SK-N-SH treated with all-trans-retinoic acid at 6 μM for 48 hours (cell line): ENCODE data around the gene GTF2H4.

Experiments used
- ATAC-seq: fragments of 200-7000 bp; cut with Tn5 transposase; 3 replicates; pipeline ENCODE4 v1.9.1; 2020; ENCODE audit warnings: mild to moderate bottlenecking, moderate library complexity
- ARNTL ChIP-seq: fragments of 450-650 bp; formaldehyde crosslinking; IDR thresholded peaks from 2 replicates; pipeline ENCODE4 v1.5.0; 2020; ENCODE audit warnings: low read depth, mild to moderate bottlenecking, moderate library complexity, borderline replicate concordance
- BACH2 ChIP-seq: fragments of 250-450 bp; sonication (Bioruptor Pico); IDR thresholded peaks from 2 replicates; pipeline ENCODE4 v1.9.0; 2021; ENCODE audit warnings: mild to moderate bottlenecking, borderline replicate concordance
- CSDC2 ChIP-seq: fragments of 250-450 bp; sonication (Bioruptor Pico); IDR thresholded peaks from 2 replicates; pipeline ENCODE4 v1.5.0; 2020; ENCODE audit warnings: mild to moderate bottlenecking, moderate library complexity
- ESRRG ChIP-seq: fragments of 250-450 bp; sonication (Bioruptor Pico); IDR thresholded peaks from 2 replicates; pipeline ENCODE4 v1.6.1; 2021; ENCODE audit warnings: mild to moderate bottlenecking
- GLIS3 ChIP-seq: fragments of 250-450 bp; sonication (Bioruptor Pico); IDR thresholded peaks from 2 replicates; pipeline ENCODE4 v1.5.0; 2020; ENCODE audit warnings: mild to moderate bottlenecking, moderate library complexity
- ISL1 ChIP-seq: fragments of 250-450 bp; sonication (Bioruptor Pico); IDR thresholded peaks from 2 replicates; pipeline ENCODE4 v2.1.2; 2022; ENCODE audit warnings: mild to moderate bottlenecking, moderate library complexity
- OSR1 ChIP-seq: fragments of 250-450 bp; sonication (Bioruptor Pico); IDR thresholded peaks from 2 replicates; pipeline ENCODE4 v1.8.0; 2022; ENCODE audit warnings: moderate library complexity, mild to moderate bottlenecking, inconsistent platforms
- PATZ1 ChIP-seq: fragments of 250-450 bp; sonication (Bioruptor Pico); IDR thresholded peaks from 2 replicates; pipeline ENCODE4 v1.8.0; 2020; ENCODE audit warnings: mild to moderate bottlenecking, moderate library complexity, borderline replicate concordance
- POU6F1 ChIP-seq: fragments of 250-450 bp; sonication (Bioruptor Pico); IDR thresholded peaks from 2 replicates; pipeline ENCODE4 v1.8.0; 2021; ENCODE audit warnings: low read depth, mild to moderate bottlenecking, moderate library complexity, borderline replicate concordance
- PPARA ChIP-seq: fragments of 250-450 bp; sonication (Bioruptor Pico); IDR thresholded peaks from 2 replicates; pipeline ENCODE4 v1.5.0; 2020; ENCODE audit warnings: mild to moderate bottlenecking, borderline replicate concordance
- RARB ChIP-seq: fragments of 250-450 bp; sonication (Bioruptor Pico); IDR thresholded peaks from 2 replicates; pipeline ENCODE4 v1.8.0; 2021; ENCODE audit warnings: mild to moderate bottlenecking, moderate library complexity
- SNAI2 ChIP-seq: fragments of 250-450 bp; sonication (Bioruptor Pico); IDR thresholded peaks from 2 replicates; pipeline ENCODE4 v1.5.0; 2020; ENCODE audit warnings: mild to moderate bottlenecking, moderate library complexity
- TCF4 ChIP-seq: fragments of 250-450 bp; sonication (Bioruptor Pico); IDR thresholded peaks from 2 replicates; pipeline ENCODE4 v1.8.0; 2021; ENCODE audit warnings: mild to moderate bottlenecking, moderate library complexity, borderline replicate concordance
- TOX ChIP-seq: fragments of 250-450 bp; sonication (Bioruptor Pico); IDR thresholded peaks from 2 replicates; pipeline ENCODE4 v1.8.0; 2021; ENCODE audit warnings: mild to moderate bottlenecking, moderate library complexity, borderline replicate concordance
- TSHZ2 ChIP-seq: fragments of 250-450 bp; sonication (Bioruptor Pico); IDR thresholded peaks from 2 replicates; pipeline ENCODE4 v1.5.0; 2020; ENCODE audit warnings: mild to moderate bottlenecking, moderate library complexity
- ZC3H10 ChIP-seq: fragments of 250-450 bp; sonication (Bioruptor Pico); IDR thresholded peaks from 2 replicates; pipeline ENCODE4 v1.5.1; 2021; ENCODE audit warnings: mild to moderate bottlenecking, moderate library complexity
- ZFP3 ChIP-seq: fragments of 250-450 bp; sonication (Bioruptor Pico); IDR thresholded peaks from 2 replicates; pipeline ENCODE4 v1.5.0; 2020; ENCODE audit warnings: mild to moderate bottlenecking, moderate library complexity
- ZFP30 ChIP-seq: fragments of 450-650 bp; formaldehyde crosslinking; IDR thresholded peaks from 2 replicates; pipeline ENCODE4 v1.5.0; 2022; ENCODE audit warnings: mild to moderate bottlenecking, moderate library complexity
- ZNF565 ChIP-seq: fragments of 450-650 bp; formaldehyde crosslinking; conservative IDR thresholded peaks from 2 replicates; pipeline ENCODE4 v1.5.0; 2020; ENCODE audit warnings: low read depth, mild to moderate bottlenecking, moderate library complexity
- ZNF70 ChIP-seq: fragments of 450-650 bp; formaldehyde crosslinking; IDR thresholded peaks from 2 replicates; pipeline ENCODE4 v1.5.0; 2020; ENCODE audit warnings: mild to moderate bottlenecking, moderate library complexity
- ZNF8 ChIP-seq: fragments of 450-650 bp; formaldehyde crosslinking; IDR thresholded peaks from 2 replicates; pipeline ENCODE4 v1.5.0; 2020; ENCODE audit warnings: mild to moderate bottlenecking, moderate library complexity
- TF ChIP-seq, protein P1 (sequence below): fragments of 250-450 bp; sonication (Bioruptor Pico); IDR thresholded peaks from 2 replicates; pipeline ENCODE4 v1.5.1; 2020; ENCODE audit warnings: low read depth, mild to moderate bottlenecking, moderate library complexity

The GTF2H4 gene

DNA sequence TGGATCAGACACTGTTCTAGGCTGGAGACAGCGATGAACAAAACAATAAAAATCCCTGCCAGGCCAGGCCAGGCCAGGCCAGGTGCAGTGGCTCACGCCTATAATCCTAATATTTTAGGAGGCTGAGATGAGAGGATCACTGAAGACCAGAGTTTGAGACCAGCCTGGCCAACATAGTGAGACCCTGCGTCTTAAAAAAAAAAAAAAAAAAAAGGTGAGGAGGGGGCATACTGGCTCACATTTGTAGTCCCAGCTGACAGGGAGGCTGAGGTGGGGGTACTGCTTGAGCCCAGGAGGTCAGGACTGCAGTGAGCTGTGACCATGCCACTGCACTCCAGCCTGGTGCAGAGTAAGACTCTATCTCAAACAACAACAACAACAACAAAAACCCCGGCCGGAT lies 37.3 kb downstream of the GTF2H4 start:
- no peak for ATAC-seq
- no peak for TF ChIP-seq TOX (CRISPR knock-in tag)
- no peak for TF ChIP-seq CSDC2
- TF ChIP-seq ZFP3 = no peak

GRCh38 chr6:30947231-30947630 lies 39.2 kb downstream of the GTF2H4 start:
- TF ChIP-seq PPARA (CRISPR knock-in tag) = no peak
- no peak for TF ChIP-seq GLIS3
- no peak for TF ChIP-seq RARB (CRISPR knock-in tag)
- TF ChIP-seq TOX (CRISPR knock-in tag) = no peak
- no peak for TF ChIP-seq ZFP30 (CRISPR knock-in tag)
- no peak for TF ChIP-seq ESRRG (CRISPR knock-in tag)
- no peak for TF ChIP-seq PATZ1
- TF ChIP-seq, protein P1, sequence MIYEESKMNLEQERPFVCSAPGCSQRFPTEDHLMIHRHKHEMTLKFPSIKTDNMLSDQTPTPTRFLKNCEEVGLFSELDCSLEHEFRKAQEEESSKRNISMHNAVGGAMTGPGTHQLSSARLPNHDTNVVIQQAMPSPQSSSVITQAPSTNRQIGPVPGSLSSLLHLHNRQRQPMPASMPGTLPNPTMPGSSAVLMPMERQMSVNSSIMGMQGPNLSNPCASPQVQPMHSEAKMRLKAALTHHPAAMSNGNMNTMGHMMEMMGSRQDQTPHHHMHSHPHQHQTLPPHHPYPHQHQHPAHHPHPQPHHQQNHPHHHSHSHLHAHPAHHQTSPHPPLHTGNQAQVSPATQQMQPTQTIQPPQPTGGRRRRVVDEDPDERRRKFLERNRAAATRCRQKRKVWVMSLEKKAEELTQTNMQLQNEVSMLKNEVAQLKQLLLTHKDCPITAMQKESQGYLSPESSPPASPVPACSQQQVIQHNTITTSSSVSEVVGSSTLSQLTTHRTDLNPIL (CRISPR knock-in tag) = no peak
- no peak for TF ChIP-seq ZC3H10 (CRISPR knock-in tag)
- TF ChIP-seq POU6F1 (CRISPR knock-in tag) = no peak
- TF ChIP-seq ARNTL (CRISPR knock-in tag) = no peak
- no peak for TF ChIP-seq SNAI2 (CRISPR knock-in tag)
- no peak for TF ChIP-seq ZFP3
- no peak for TF ChIP-seq ZNF8 (CRISPR knock-in tag)
- no peak for TF ChIP-seq ZNF565 (CRISPR knock-in tag)
- TF ChIP-seq TSHZ2 (CRISPR knock-in tag) = no peak
- no peak for TF ChIP-seq ISL1
- no peak for TF ChIP-seq TCF4 (CRISPR knock-in tag)
- no peak for TF ChIP-seq ZNF70 (CRISPR knock-in tag)
- TF ChIP-seq CSDC2 = no peak
- ATAC-seq = no peak

GRCh38 chr6:30948811-30949210 lies 40.8 kb downstream of the GTF2H4 start:
- no peak for ATAC-seq
- TF ChIP-seq TOX (CRISPR knock-in tag) (no peak), ZNF70 (CRISPR knock-in tag) (no peak), SNAI2 (CRISPR knock-in tag) (no peak), RARB (CRISPR knock-in tag) (no peak), ZNF565 (CRISPR knock-in tag) (no peak), OSR1 (CRISPR knock-in tag) (no peak), ZNF8 (CRISPR knock-in tag) (no peak), POU6F1 (CRISPR knock-in tag) (no peak), ISL1 (no peak), BACH2 (CRISPR knock-in tag) (no peak), PPARA (CRISPR knock-in tag) (no peak), ZFP30 (CRISPR knock-in tag) (no peak), TSHZ2 (CRISPR knock-in tag) (no peak), ZFP3 (no peak)
- TF ChIP-seq, protein P1 (CRISPR knock-in tag) = no peak
